Activated T-helper 1 cell treated with anti-CD3 and anti-CD28 coated beads, Interleukin-2, amount 50 U/mL, for 16 hours (primary cell): ENCODE results near the gene TSPAN32.

Source experiments
- DNase-seq, 2 donors: peaks; one replicate each; pipeline ENCODE4 v3.0.0-alpha.2; 2020; ENCODE audit warnings: low read depth in 1 of 2, low spot score in 1 of 2

The TSPAN32 gene

DNA sequence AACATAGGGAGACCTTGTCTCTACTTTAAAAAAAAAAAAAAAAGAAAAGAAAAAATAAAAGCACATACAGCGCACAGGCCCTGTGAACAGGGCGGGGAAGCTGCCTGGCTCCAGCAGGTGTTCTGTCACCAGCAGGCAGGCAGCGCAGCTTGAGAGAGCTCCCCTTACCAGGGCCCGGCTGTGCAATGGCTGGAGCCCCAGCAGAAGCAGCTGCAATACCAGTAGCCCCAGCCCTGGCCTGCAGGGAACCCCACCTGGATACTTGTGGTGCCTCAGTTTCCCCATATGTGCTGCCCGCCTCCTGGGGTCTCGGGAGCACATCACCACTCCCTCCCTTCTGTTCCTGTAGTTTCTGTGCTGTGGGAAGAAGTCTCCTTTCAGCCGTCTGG is 12.3 kb downstream of the TSPAN32 start:
- no peak for DNase-seq

DNA sequence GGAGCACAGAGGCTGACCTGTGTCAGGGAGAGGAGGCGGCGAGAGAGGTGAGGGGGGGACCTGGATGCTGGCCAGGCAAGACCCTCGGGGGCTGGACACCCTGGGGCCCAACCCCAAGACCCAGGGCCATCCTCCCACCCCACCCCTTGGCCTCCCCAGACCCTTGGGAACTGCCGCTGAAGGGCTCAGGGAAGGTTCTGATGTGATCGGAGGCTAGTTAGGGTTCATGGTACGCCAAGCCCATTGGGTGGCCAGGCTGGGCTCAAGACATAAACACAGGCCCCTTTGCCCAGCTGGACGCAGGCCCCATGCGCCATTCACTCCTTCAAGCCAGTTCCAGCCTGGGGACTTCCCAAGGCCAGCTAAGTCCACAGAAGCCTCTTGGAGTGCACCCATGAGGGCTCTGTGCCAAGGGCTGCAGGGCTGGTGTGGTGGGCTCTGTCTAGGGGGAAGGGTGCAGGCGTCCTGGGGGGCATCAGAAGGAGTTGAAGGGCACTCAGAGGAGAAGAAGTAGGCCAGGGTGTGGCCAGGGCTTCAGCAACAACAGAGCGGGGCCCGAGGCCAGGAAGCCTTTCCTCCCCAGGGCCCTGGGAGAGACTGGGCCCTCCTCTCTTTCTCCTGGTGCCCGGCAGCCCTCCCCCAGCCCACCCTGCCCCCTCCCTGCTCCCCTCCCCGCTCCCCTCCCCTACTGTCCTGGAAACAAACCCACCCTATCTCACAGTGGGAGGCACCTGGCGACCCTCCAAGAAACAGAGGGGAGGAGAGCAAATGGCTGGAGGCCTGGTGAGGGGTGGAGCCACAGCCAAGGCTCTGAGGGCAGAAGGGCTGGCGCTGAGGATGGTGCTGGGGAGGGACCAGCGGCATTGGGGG is 12.9 kb downstream of the TSPAN32 start:
- DNase-seq, result no peak

DNA sequence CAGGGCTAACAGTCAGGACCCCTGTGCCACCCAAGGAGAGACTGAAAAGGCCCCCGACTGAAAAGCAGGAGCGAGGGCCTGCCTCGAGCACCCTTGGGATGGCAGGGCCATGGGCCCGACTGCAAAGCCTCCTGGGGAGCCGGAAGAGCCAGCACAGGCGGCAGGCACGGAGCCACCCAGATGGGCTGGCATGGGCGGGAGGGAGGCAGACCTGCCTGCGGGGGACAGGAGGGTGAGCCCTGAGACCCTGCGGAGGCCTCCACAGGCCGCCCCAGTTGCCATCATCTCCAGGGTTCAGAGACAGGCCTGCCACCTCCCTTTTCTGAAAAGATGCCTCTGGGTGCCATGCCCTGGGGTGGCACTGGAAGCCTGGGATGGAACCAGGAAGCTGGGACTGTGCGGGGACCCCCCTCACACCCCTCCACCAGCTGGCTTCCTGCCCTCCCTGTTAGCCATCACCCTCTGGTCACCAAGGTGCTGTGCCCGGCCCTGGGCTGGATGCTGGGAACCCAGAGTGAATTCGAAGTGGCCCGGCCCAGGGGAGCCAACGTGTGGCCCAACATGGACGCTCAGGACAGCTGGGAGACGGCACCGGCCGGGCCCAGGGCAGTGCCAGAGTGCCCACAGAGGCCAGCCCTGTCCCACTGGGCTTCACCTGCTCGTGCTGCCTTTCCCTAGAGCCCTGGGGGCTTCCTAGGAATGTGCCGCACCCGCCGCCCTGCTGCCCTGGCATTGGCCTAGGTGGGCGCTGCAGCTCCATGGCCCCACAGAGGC is 13.8 kb downstream of the TSPAN32 start:
- no peak for DNase-seq

DNA sequence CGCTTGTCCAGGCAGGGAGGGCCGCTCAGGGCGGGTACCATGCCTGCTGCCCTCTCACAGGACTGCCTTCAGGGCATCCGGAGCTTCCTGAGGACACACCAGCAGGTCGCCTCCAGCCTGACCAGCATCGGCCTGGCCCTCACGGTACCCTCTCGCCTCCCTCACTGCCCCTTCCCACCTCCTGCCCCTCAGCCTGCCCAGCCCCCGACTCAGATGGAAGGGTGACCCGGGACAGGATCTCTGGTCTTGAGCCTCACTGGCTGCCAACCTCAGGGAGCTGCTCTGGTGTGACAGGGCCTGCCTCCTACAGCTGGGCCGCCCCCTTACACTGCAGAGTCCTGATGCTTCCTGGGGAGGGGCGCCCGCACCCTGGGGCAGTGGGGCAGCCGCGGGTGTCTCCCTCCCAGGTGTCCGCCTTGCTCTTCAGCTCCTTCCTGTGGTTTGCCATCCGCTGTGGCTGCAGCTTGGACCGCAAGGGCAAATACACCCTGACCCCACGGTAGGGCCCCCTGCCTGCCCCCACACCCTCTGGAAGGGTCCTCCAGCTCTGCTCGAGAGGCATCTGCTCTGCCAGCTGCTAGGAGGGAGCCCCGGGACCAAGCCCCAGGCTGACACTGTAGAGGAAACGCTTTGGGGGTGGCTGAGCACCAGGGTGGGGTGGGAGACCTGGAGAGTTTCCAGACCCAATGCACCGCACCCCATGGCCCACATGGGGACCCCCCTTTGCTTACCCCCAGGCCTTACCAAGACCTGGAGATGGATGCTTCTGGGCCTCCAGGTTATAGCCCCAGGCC is 14.6 kb downstream of the TSPAN32 start:
- DNase-seq, result no peak

DNA sequence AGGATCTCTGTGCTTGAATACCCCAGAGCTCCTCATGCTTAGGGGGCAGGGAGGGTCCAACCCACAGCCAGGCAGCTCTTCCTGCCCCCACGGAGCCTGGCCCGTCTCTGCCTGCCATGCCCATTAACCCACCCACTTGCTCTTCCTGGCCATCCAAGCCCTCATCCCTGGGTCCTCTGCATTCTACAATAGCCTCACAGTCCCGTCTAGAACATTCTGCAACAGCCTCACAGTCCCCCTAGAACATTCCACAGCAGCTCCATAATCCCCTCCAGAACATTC is 15.1 kb downstream of the TSPAN32 start:
- no peak for DNase-seq

- no peak for DNase-seq
These were observed 15.7 kb downstream of the TSPAN32 start for GRCh38 chr11:2317354-2318050.

DNA sequence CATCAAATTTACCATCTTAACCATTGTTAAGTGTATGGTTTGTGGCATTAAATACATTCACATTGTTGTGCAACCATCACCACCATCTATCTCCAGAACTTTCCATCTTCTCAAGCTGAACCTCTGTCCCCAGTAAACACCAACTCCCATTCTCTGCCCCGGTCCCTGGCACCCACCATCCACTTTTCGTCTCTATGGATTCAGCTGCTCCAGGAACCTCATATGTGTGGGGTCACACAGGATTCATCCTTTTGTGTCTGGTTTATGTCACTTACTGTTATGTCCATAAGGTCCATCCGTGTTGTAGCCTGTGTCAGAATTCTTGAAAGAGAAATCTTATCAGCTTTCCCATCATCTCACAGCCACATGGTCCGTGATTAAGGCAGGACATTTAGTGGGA is 16.3 kb downstream of the TSPAN32 start:
- DNase-seq, result no peak

- no peak for DNase-seq
These were observed 16.9 kb downstream of the TSPAN32 start for GRCh38 chr11:2318707-2319106.

- no peak for DNase-seq
These were observed 18.1 kb downstream of the TSPAN32 start for GRCh38 chr11:2319791-2320472.

GRCh38 chr11:2320568-2321310 is 18.9 kb downstream of the TSPAN32 start:
- DNase-seq, result no peak

DNA sequence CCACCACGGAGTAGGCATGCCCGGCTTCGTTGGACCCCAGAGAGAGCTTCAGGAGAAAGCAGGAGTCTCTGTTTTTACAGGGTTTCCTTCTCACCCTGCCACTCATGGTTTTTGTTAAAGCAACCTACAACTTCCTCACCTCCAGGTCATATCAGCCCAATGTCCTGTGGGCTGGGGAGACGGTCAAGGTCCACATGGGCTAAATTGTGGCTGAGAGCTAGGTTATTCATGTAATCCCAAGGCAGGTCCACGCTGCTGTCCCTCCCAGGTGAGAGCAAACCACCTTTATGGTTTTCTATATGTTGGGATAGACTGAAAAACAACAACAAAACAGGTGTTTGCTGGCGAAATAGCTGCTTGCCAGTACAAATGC is 19.5 kb downstream of the TSPAN32 start:
- DNase-seq, result no peak

- no peak for DNase-seq
These were observed 23.3 kb downstream of the TSPAN32 start for GRCh38 chr11:2325123-2325522.

DNA sequence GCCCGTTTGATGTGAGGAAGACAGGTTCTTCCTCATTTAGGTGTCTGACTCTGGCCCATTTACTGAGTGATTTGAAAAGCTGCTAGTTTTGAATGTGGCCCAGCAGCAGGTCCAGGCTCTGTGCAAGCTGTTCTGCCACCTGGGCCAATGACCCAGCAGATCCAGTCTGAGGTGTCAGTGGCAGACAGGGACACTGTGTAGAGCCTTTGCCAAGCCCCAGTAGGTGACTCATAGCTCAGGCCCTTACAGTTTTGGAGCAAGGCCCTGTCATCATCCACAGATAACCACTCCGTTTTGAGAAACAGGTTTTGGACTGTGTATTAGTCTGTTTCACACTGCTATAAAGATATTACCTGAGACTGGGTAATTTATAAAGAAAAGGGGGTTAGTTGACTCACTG is 23.9 kb downstream of the TSPAN32 start:
- DNase-seq, result no peak

GRCh38 chr11:2327032-2327431 is 25.2 kb downstream of the TSPAN32 start:
- no peak for DNase-seq

- no peak for DNase-seq
These were observed 26.2 kb downstream of the TSPAN32 start for GRCh38 chr11:2328021-2328420.

DNA sequence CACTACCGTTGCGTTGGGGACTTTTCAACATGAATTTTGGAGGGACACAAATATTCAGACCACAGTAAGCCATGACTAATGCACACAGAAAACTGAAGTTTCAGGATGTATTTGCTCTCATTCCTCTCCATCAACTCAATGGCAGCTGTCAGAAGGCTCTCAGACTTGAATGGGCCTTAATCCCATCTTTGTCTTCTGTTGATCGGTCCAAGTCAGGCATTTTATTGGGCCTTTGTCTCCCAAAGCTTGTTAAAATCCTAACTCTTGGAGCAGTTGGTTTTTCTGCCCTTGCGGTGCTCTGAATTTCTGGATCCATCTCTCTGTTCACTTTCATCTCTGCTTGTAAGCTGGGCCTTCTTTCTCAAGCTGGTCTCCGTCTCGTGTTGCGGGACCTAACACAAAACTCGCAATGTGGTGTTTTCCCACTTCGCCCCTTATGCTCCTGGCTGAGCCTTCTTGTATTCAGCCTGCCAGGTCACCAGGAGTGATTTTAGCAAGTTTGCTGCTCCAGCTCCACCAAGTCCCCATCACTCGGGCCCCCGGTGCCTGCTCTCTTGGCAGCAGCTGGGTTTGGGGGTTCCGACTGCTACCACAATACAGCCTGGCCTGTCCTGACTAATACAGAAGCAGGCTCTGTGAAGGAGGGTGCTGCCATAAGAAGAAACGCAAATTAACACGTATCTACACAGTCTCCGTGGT is 27.0 kb downstream of the TSPAN32 start:
- no peak for DNase-seq

GRCh38 chr11:2329551-2329950 is 27.7 kb downstream of the TSPAN32 start:
- no peak for DNase-seq

DNA sequence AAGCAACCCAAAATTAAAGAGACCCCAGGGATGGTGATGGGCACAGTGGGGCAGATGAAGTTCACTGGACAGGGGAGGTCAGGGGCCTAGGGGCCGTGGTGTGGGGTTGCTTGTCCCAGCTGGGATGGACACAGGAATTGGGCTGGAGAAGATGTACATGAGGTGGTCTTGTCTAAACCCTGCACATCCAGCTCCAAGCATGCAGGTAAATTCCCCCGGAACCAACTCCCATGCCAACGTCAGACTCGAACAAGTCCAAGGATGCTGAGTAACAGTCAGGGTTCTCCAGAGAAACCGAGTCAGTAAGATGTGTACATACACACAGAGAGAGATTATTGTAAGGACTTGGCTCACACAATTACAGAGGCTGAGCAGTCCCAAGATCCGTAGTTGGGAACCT is 28.9 kb downstream of the TSPAN32 start:
- no peak for DNase-seq

DNA sequence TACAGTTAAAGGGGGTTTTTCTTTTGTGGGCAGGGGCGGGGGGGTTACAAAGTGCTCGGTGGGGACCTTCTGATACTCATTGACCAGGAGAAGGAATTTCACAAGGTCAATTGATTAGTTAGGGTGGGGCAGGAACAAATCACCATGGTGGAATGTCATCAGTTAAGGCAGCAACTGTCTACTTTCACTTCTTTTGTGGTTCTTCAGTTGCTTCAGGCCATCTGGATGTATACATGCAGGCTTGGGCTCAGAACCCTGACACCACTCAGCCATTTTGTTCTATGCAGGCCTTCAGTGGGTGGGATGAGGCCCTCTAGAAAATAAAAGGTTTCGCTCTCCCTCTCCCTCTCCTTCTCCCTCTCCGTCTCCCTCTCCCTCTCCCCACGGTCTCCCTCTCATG is 29.6 kb downstream of the TSPAN32 start:
- no peak for DNase-seq
